ENCODE data around the gene FOXC2.

The FOXC2 gene

GRCh38 chr16:86531641-86532525 lies 34.7 kb upstream of the FOXC2 start:
- Histone ChIP-seq H3K4me3 (ENCODE audit: low read length) (no peak overlapping the region), H3K9me2 (replicated peaks; ENCODE audit: insufficient read depth, low read length) (no peaks in the 10 kb centered on the region), H3K36me3 (replicated peaks; ENCODE audit: insufficient read depth, low read length) (no peaks in the 10 kb centered on the region), H3K4me1 (ENCODE audit: low read length) (no peaks in the 10 kb centered on the region), H3F3A (ENCODE audit: insufficient read depth, low read length) (no peaks in the 10 kb centered on the region), H3K27ac (ENCODE audit: low read length) (no peak overlapping the region), H3K79me2 (ENCODE audit: low read length) (no peaks in the 10 kb centered on the region), H3K9me3 (replicated peaks; ENCODE audit: insufficient read depth, low read length) (no peaks in the 10 kb centered on the region), H3K4me2 (ENCODE audit: low read depth, low read length) (no peak overlapping the region), H3K27me3 (replicated peaks; ENCODE audit: insufficient read depth, low read length) (no peaks in the 10 kb centered on the region), H4K20me1 (ENCODE audit: insufficient read depth, low read length) (no peaks in the 10 kb centered on the region), H3K9ac (ENCODE audit: low read length) (no peak overlapping the region), H2AFZ (ENCODE audit: low read length) (no peak overlapping the region)
- no peak for DNase-seq
- TF ChIP-seq CTCF (IDR thresholded peaks at IDR 0.05; ENCODE audit: low read length), result no peak
- no peak for TF ChIP-seq EZH2phosphoT487 (IDR thresholded peaks at IDR 0.05; ENCODE audit: low read length)
- TF ChIP-seq EZH2 (optimal IDR thresholded peaks at IDR 0.05; ENCODE audit: low read depth, low read length), result no peak

DNA sequence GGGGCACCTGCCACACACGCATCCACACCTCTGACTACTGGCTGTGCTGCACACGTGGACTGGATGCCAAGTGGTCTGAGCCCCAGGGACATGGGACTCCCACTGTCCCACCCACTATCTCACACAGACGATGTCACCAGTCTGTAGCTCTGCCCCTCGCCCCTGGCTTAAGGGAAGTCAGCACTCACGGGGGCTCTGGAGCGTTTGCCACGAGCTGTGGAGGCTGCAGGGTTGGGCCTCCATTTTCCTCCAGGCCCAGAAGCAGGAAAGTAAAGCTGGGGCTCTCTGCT lies 34.2 kb upstream of the FOXC2 start:
- no peak overlapping the region for H3K9ac ChIP-seq (ENCODE audit: low read length)
- H3K4me3 ChIP-seq (ENCODE audit: low read length), result no peak overlapping the region
- H3K27ac ChIP-seq (ENCODE audit: low read length), result no peak overlapping the region
- no peaks in the 10 kb centered on the region for H3K9me2 ChIP-seq (replicated peaks; ENCODE audit: insufficient read depth, low read length)
- TF ChIP-seq EZH2phosphoT487 (IDR thresholded peaks at IDR 0.05; ENCODE audit: low read length), result no peak
- no peak for TF ChIP-seq CTCF (IDR thresholded peaks at IDR 0.05; ENCODE audit: low read length)
- TF ChIP-seq EZH2 (optimal IDR thresholded peaks at IDR 0.05; ENCODE audit: low read depth, low read length), result no peak
- no peak overlapping the region for H2AFZ ChIP-seq (ENCODE audit: low read length)
- H3K27me3 ChIP-seq (replicated peaks; ENCODE audit: insufficient read depth, low read length), result no peaks in the 10 kb centered on the region
- H3K79me2 ChIP-seq (ENCODE audit: low read length), result no peaks in the 10 kb centered on the region
- no peaks in the 10 kb centered on the region for H3K4me1 ChIP-seq (ENCODE audit: low read length)
- H3F3A ChIP-seq (ENCODE audit: insufficient read depth, low read length), result no peaks in the 10 kb centered on the region
- no peaks in the 10 kb centered on the region for H3K36me3 ChIP-seq (replicated peaks; ENCODE audit: insufficient read depth, low read length)
- no peaks in the 10 kb centered on the region for H4K20me1 ChIP-seq (ENCODE audit: insufficient read depth, low read length)
- H3K4me2 ChIP-seq (ENCODE audit: low read depth, low read length), result no peak overlapping the region
- no peaks in the 10 kb centered on the region for H3K9me3 ChIP-seq (replicated peaks; ENCODE audit: insufficient read depth, low read length)
- DNase-seq, result no peak

GRCh38 chr16:86533076-86533475 lies 33.6 kb upstream of the FOXC2 start:
- H3K36me3 ChIP-seq (replicated peaks; ENCODE audit: insufficient read depth, low read length), result no peaks in the 10 kb centered on the region
- H3F3A ChIP-seq (ENCODE audit: insufficient read depth, low read length), result no peaks in the 10 kb centered on the region
- no peak for DNase-seq

More at GRCh38 chr16:86533076-86533475, 33.6 kb upstream of the FOXC2 start:
- H3K4me2 ChIP-seq (ENCODE audit: low read depth, low read length), result no peak overlapping the region
- H3K79me2 ChIP-seq (ENCODE audit: low read length), result no peaks in the 10 kb centered on the region
- no peaks in the 10 kb centered on the region for H4K20me1 ChIP-seq (ENCODE audit: insufficient read depth, low read length)
- H3K27me3 ChIP-seq (replicated peaks; ENCODE audit: insufficient read depth, low read length), result no peaks in the 10 kb centered on the region
- no peaks in the 10 kb centered on the region for H3K9me2 ChIP-seq (replicated peaks; ENCODE audit: insufficient read depth, low read length)
- H3K27ac ChIP-seq (ENCODE audit: low read length), result no peak overlapping the region
- no peaks in the 10 kb centered on the region for H3K4me1 ChIP-seq (ENCODE audit: low read length)
- H3K4me3 ChIP-seq (ENCODE audit: low read length), result no peak overlapping the region
- H2AFZ ChIP-seq (ENCODE audit: low read length), result no peak overlapping the region
- H3K9ac ChIP-seq (ENCODE audit: low read length), result no peak overlapping the region
- TF ChIP-seq EZH2phosphoT487 (IDR thresholded peaks at IDR 0.05; ENCODE audit: low read length), result no peak
- TF ChIP-seq EZH2 (optimal IDR thresholded peaks at IDR 0.05; ENCODE audit: low read depth, low read length), result no peak
- no peak for TF ChIP-seq CTCF (IDR thresholded peaks at IDR 0.05; ENCODE audit: low read length)
- no peaks in the 10 kb centered on the region for H3K9me3 ChIP-seq (replicated peaks; ENCODE audit: insufficient read depth, low read length)
